ES-I3 (cell line): Measurements from ENCODE around the gene SGCA.

Experiments used
- H3K36me3 ChIP-seq: 2 replicates; pipeline ENCODE4 v1.6.1; 2013; ENCODE audit warnings: mild to moderate bottlenecking, low read length, control low read depth, moderate library complexity; ENCODE audit not compliant: insufficient read depth
- H3K4me1 ChIP-seq: 2 replicates; pipeline ENCODE4 v1.6.1; 2013; ENCODE audit warnings: mild to moderate bottlenecking, control low read depth, low read length; ENCODE audit not compliant: insufficient read depth
- H3K9ac ChIP-seq: 2 replicates; pipeline ENCODE4 v1.6.1; 2013; ENCODE audit warnings: low read depth, mild to moderate bottlenecking, low read length, moderate library complexity
- H3K9me3 ChIP-seq: 2 replicates; pipeline ENCODE4 v1.6.1; 2013; ENCODE audit warnings: mild to moderate bottlenecking, low read length, moderate library complexity; ENCODE audit not compliant: control insufficient read depth, insufficient read depth

The SGCA gene

DNA sequence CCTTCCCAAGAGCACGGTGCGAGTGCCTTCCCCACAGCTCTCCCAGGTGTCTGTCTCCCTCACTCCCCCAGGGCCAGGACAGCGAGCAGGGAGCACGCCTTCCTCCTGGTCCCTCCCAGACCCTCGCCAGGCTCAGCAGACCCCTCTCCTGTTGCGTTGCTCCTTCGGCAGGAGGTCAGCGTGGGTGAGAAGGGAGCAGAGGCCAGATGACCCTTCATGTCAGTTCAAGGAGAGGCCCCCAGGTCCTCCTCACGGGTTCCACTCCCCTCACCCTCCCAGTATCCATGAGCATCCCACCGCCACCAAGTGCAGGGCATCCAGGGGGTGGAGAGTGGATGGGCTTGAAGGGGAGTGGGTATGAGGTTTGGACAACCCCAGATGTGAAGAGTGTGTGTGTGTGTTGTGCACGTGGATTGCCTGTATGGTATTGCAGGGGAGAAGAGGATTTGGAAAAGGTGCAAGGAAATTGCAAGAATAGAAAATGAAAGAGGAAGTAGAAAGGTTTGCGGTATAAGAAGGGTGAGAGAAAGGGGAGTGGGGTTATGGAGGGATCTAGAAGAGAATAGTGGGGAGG, 17.7 kb downstream of the SGCA start:
- H3K9ac ChIP-seq: no peak overlapping the region

DNA sequence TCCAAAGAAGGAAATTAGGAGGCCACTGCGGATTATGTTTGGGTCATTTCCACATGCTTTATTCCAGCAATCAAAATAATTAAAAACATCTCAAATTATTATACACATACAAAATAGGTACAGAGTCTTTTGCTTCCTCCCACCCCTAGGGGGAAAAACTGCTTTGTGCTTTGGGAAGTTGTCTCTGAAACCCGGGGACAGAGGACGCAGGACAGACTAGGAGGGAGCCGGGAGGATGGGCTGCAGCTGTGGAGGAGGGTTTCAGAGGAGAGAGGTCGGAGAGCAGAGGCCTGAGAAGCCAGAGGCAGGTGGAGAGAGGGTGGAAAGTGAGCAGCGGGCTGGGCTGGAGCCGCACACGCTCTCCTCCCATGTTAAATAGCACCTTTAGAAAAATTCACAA, 18.3 kb downstream of the SGCA start:
- Histone ChIP-seq H3K9me3 (no peaks in the 10 kb centered on the region), H3K9ac (no peak overlapping the region), H3K36me3 (peaks cover 19% of the 10 kb centered on the region), H3K4me1 (peaks cover 16% of the 10 kb centered on the region; the same call in 1 of the 2 replicates)

More for the DNA sequence above, 17.7 kb downstream of the SGCA start:
- H3K36me3 ChIP-seq: peaks cover 13% of the 10 kb centered on the region
- H3K4me1 ChIP-seq: peaks cover 19% of the 10 kb centered on the region
- no peaks in the 10 kb centered on the region for H3K9me3 ChIP-seq

DNA sequence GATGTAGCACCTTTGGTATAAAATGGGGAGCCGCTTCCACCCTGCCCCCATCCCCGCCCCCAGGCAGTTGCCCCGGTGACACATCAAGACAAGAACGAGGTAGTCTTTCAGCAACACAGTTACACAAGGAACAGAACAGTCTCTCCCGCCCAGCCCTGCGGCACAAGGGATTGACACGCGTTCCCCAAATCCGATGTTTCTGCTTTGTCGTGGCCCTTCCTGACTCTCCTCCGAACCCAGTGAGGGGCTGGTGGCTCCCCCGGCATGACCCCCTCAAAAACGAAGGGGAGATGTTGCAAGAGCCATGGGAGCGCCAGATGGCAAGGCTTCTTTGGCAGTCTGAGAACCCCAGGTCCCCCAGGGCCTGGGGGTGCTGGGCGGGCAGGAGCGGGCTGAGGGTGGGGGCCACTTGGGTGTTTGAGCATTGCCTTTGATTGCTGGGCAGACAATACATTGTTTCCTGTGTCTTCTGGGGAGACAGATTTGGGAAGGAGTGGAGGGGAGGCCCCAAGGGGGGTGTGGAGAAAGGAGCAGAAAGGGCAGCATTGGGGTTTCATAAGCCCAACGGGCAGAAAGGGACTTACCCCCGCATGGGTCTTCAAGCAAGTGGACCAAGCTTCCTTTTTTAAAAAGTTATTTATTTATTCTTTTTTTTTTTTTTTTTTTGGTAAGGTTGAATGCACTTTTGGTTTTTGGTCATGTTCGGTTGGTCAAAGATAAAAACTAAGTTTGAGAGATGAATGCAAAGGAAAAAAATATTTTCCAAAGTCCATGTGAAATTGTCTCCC, 19.0 kb downstream of the SGCA start:
- no peaks in the 10 kb centered on the region for H3K9me3 ChIP-seq
- H3K9ac ChIP-seq: no peak overlapping the region
- H3K36me3 ChIP-seq: peaks cover 19% of the 10 kb centered on the region

GRCh38 chr17:50185631-50186471, 20.0 kb downstream of the SGCA start:
- H3K4me1 ChIP-seq: peaks cover 16% of the 10 kb centered on the region; the same call in 1 of the 2 replicates
- no peak overlapping the region for H3K9ac ChIP-seq
- peaks cover 21% of the 10 kb centered on the region for H3K36me3 ChIP-seq
- no peaks in the 10 kb centered on the region for H3K9me3 ChIP-seq

More for the DNA sequence above, 19.0 kb downstream of the SGCA start:
- peaks cover 16% of the 10 kb centered on the region; the same call in 1 of the 2 replicates for H3K4me1 ChIP-seq

DNA sequence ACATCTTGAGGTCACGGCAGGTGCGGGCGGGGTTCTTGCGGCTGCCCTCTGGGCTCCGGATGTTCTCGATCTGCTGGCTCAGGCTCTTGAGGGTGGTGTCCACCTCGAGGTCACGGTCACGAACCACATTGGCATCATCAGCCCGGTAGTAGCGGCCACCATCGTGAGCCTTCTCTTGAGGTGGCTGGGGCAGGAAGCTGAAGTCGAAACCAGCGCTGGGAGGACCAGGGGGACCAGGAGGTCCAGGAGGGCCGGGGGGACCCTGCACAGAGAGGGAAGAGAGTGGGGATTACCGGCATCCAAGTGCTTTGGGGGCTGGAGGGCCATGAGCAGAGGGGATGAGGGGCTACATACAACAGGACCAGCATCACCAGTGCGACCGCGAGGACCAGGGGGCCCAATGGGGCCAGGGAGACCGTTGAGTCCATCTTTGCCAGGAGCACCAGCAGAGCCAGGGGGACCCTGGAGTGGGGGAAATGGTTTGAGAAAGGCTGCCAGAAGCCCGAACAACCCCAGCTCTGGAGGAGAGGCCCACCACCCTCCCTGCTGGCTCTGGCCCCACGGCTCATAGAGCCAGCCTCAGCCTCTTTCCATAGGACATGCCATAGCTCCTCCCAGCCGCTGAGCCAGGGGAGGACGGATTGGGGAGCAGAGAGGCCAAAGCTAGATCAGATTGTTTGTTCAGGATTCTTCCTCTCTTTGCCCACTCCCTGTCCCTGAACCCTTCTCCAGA, 21.0 kb downstream of the SGCA start:
- H3K4me1 ChIP-seq: peaks cover 16% of the 10 kb centered on the region; the same call in 1 of the 2 replicates
- H3K9ac ChIP-seq: no peak overlapping the region
- no peaks in the 10 kb centered on the region for H3K9me3 ChIP-seq
- H3K36me3 ChIP-seq: peaks cover 25% of the 10 kb centered on the region

DNA sequence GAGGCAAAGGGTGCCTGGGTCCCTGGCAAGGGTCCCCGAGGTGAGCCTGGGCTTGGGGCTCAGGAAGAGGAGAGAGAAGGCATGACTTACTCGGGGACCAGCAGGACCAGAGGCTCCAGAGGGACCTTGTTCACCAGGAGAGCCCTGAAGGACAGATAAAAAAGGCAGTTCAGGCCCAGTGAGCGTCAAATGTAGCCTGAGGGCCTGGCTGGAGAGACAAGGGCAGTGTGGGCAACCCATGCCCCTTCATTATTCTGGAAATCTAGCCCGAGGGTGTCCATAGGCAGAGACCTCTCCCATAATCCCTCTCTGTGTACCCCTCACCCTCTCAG, 21.6 kb downstream of the SGCA start:
- H3K9ac ChIP-seq: no peak overlapping the region
- H3K9me3 ChIP-seq: no peaks in the 10 kb centered on the region
- peaks cover 25% of the 10 kb centered on the region for H3K36me3 ChIP-seq
- peaks cover 16% of the 10 kb centered on the region; the same call in 1 of the 2 replicates for H3K4me1 ChIP-seq

GRCh38 chr17:50187751-50188530, 22.1 kb downstream of the SGCA start:
- H3K36me3 ChIP-seq: peaks cover 25% of the 10 kb centered on the region

DNA sequence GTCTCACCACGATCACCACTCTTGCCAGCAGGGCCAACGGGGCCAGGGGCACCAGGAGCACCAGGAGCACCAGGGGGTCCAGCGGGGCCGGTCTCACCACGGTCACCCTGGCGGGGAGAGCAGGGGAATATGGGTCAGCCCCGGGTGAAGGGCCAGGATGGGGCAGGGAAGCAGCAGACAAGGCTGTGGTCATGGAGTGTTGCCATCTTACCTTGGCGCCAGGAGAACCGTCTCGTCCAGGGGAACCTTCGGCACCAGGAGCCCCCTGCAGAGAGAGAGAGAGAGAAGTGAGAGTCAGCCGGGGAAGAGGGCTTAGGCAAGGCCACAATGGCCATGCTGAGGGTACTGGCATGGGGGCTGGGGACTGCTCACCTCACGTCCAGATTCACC, 22.7 kb downstream of the SGCA start:
- Histone ChIP-seq H3K9ac (no peak overlapping the region), H3K4me1 (peaks cover 16% of the 10 kb centered on the region; the same call in 1 of the 2 replicates), H3K9me3 (no peaks in the 10 kb centered on the region), H3K36me3 (peaks cover 25% of the 10 kb centered on the region)

More at GRCh38 chr17:50187751-50188530, 22.1 kb downstream of the SGCA start:
- Histone ChIP-seq H3K9ac (no peak overlapping the region), H3K4me1 (peaks cover 16% of the 10 kb centered on the region; the same call in 1 of the 2 replicates), H3K9me3 (no peaks in the 10 kb centered on the region)

DNA sequence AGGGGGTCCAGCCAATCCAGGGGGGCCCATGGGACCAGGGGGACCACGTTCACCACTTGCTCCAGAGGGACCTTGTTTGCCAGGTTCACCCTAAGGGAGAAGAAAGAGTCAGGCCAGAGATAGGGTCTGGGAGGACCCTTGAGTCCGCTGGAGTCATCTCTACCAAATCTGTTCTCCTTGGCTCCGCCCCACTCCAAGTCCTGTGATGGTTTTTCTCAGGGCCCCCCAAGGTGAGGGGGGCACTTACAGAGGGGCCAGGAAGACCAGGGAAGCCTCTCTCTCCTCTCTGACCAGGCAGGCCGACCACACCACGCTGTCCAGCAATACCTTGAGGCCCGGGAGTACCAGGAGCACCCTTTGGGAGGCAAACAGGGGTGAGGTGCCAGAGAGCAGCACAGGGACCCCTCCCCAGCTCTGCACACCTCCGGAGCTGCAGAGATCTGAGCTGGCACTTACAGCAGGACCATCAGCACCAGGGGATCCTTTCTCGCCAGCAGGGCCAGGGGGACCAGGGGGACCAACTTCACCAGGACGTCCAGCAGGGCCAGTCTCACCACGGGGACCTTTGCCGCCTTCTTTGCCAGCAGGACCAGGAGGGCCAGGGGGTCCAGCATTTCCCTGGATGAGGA, 23.2 kb downstream of the SGCA start:
- H3K9ac ChIP-seq: no peak overlapping the region
- H3K9me3 ChIP-seq: no peaks in the 10 kb centered on the region
- H3K36me3 ChIP-seq: peaks cover 30% of the 10 kb centered on the region
- H3K4me1 ChIP-seq: peaks cover 11% of the 10 kb centered on the region; the same call in 1 of the 2 replicates

DNA sequence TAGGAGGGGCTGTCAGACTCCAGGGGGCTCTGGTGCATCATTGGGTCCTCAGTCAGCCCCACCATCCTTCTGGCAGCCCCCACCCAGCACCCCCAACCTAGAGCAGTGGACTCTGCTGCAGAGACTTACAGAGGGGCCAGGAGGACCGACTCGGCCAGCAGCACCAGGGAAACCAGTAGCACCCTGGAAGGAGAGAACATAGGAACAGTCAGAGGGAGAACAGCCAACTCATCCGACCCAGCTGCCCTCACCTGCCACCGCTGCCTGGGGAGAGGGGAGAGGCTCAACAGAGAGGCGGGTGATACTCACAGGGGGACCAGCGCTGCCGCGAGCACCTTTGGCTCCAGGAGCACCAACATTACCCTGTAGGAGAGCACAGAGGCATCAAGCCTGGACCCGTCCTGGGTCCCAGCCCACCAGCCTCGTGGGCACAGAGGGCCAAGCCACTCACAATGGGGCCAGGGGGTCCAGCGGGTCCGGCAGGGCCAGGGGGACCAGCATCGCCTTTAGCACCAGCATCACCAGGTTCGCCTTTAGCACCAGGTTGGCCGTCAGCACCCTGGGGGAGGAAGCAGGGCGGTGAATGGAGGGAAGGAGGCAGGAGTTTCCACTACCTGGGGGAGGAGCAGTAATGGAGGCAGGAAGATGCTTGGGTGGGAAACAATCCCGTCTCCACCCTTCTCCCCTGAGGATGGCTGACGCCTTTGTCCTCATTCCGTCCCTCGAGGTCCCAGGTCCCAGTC, 23.9 kb downstream of the SGCA start:
- Histone ChIP-seq H3K36me3 (peaks cover 33% of the 10 kb centered on the region), H3K4me1 (peaks cover 6% of the 10 kb centered on the region; the same call in 1 of the 2 replicates), H3K9ac (no peak overlapping the region)

DNA sequence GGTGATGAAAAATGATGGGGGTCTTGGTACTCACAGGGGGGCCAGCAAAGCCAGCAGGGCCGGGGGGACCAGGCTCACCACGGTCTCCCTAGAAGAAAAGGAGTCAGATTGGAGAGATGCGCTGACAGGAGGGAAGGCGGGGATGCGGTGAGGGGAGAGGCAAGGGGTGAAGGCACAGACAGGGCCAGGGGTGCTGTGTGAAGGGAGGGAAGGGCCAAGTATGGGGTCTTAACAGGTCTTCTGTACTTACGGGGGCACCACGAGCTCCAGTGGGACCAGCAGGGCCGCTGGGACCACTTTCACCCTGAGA, 24.4 kb downstream of the SGCA start:
- no peaks in the 10 kb centered on the region for H3K9me3 ChIP-seq
- H3K4me1 ChIP-seq: peaks cover 1% of the 10 kb centered on the region; the same call in 1 of the 2 replicates
- H3K36me3 ChIP-seq: peaks cover 38% of the 10 kb centered on the region
- H3K9ac ChIP-seq: no peak overlapping the region

More for the DNA sequence above, 23.9 kb downstream of the SGCA start:
- no peaks in the 10 kb centered on the region for H3K9me3 ChIP-seq

GRCh38 chr17:50190603-50191358, 25.0 kb downstream of the SGCA start:
- Histone ChIP-seq H3K4me1 (no peaks in the 10 kb centered on the region; the same call in 1 of the 2 replicates), H3K9me3 (no peaks in the 10 kb centered on the region)

More at GRCh38 chr17:50190603-50191358, 25.0 kb downstream of the SGCA start:
- no peak overlapping the region for H3K9ac ChIP-seq
- H3K36me3 ChIP-seq: peaks cover 38% of the 10 kb centered on the region
